HEK293T (cell line): ENCODE results near the gene DEUP1.

Experiments used
- BHLHE40 ChIP-seq: fragments of 450-650 bp; IDR thresholded peaks from 2 replicates; pipeline ENCODE4 v1.6.1; 2016; ENCODE audit warnings: mild to moderate bottlenecking, moderate library complexity, borderline replicate concordance
- FOXM1 ChIP-seq: fragments of 450-650 bp; IDR thresholded peaks from 2 replicates; pipeline ENCODE4 v1.6.1; 2017; ENCODE audit warnings: mild to moderate bottlenecking, borderline replicate concordance
- LEF1 ChIP-seq: fragments of 450-650 bp; IDR thresholded peaks from 2 replicates; pipeline ENCODE4 v1.6.1; 2017; ENCODE audit warnings: mild to moderate bottlenecking, borderline replicate concordance
- NFRKB ChIP-seq: fragments of 450-650 bp; IDR thresholded peaks from 2 replicates; pipeline ENCODE4 v1.6.1; 2016; ENCODE audit warnings: mild to moderate bottlenecking, moderate library complexity
- SP1 ChIP-seq: fragments of 450-650 bp; IDR thresholded peaks from 2 replicates; pipeline ENCODE4 v1.6.1; 2017
- SUZ12 ChIP-seq: fragments of 450-650 bp; IDR thresholded peaks from 2 replicates; pipeline ENCODE4 v1.6.1; 2016; ENCODE audit warnings: mild to moderate bottlenecking
- ZNF384 ChIP-seq: fragments of 450-650 bp; IDR thresholded peaks from 2 replicates; pipeline ENCODE4 v1.6.1; 2016

DNA sequence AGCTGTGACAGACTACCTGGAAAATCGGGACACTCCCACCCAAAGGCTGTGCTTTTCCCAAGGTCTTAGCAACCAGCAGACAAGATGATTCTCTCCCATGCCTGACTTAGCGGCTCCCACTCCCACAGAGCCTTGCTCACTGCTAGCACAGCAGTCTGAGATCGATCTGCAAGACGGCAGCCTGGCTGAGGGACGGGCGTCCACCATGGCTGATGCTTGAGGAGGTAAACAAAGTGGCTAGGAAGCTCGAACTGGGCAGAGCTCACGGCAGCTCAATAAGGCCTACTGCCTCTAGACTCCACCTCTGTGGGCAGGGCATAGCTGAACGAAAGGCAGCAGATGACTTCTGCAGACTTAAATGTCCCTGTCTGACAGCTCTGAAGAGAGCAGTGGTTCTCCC, 127.7 kb downstream of the DEUP1 start:
- TF ChIP-seq ZNF384 (no peak), BHLHE40 (no peak), SUZ12 (no peak), NFRKB (no peak), LEF1 (no peak), SP1 (no peak), FOXM1 (no peak)
